Lung (tissue), 12 donors: ENCODE results near the gene UMPS. TPM values are rescaled to one million over a fixed set of nuclear protein-coding genes. Genes with fewer than 3 reads are reported as not detected.

ENCODE experiments used
- ATAC-seq: fragments of 200-7000 bp; cut with Tn5 transposase; one replicate; pipeline ENCODE4 v1.9.1; 2020; ENCODE audit warnings: moderate number of reproducible peaks; ENCODE audit not compliant: insufficient read depth, low FRiP score
- DNase-seq, 3 donors: peaks; one replicate each; pipeline ENCODE4 v3.0.0-alpha.2; 2013 to 2017
- H3K27ac ChIP-seq, 2 donors: one replicate each; pipeline ENCODE4 v1.5.1; 2013; ENCODE audit warnings: mild to moderate bottlenecking in 2 of 2, moderate library complexity in 2 of 2, control low read depth in 1 of 2, inconsistent platforms in 1 of 2, low read depth in 1 of 2, low read length in 1 of 2
- H3K27me3 ChIP-seq, 3 donors: one replicate each; pipeline ENCODE4 v1.5.1; 2013; ENCODE audit warnings: low read length in 2 of 3; ENCODE audit not compliant: control insufficient read depth in 3 of 3, insufficient read depth in 3 of 3
- H3K36me3 ChIP-seq, 4 donors: one replicate each; pipeline ENCODE4 v1.5.1; 2013; ENCODE audit warnings: low read length in 4 of 4, mild to moderate bottlenecking in 1 of 4, moderate library complexity in 1 of 4; ENCODE audit not compliant: control insufficient read depth in 4 of 4, insufficient read depth in 4 of 4
- H3K4me1 ChIP-seq, 5 donors: one replicate each; pipeline ENCODE4 v1.5.1; 2013; ENCODE audit warnings: low read length in 5 of 5, mild to moderate bottlenecking in 2 of 5, moderate library complexity in 1 of 5; ENCODE audit not compliant: control insufficient read depth in 5 of 5, insufficient read depth in 5 of 5
- H3K4me3 ChIP-seq: one replicate; pipeline ENCODE4 v1.5.1; 2013; ENCODE audit warnings: mild to moderate bottlenecking, control low read depth, moderate library complexity
- H3K9ac ChIP-seq, 2 donors: one replicate each; pipeline ENCODE4 v1.5.1; 2013; ENCODE audit warnings: low read length in 2 of 2, control low read depth in 1 of 2; ENCODE audit not compliant: insufficient read depth in 1 of 2
- H3K9me3 ChIP-seq, 4 donors: one replicate each; pipeline ENCODE4 v1.5.1; 2013; ENCODE audit warnings: low read length in 3 of 4, mild to moderate bottlenecking in 1 of 4, moderate library complexity in 1 of 4; ENCODE audit not compliant: control insufficient read depth in 4 of 4, insufficient read depth in 3 of 4
- CTCF ChIP-seq: IDR thresholded peaks from 2 replicates; pipeline ENCODE4 v1.5.1; 2012; ENCODE audit warnings: mild to moderate bottlenecking; ENCODE audit errors: control extremely low read depth, extremely low read depth
- WGBS, 2 donors: extraction: QIAGEN DNeasy Blood & Tissue Kit; methylation state at CpG; one replicate each; pipeline ENCODE4 v1.1.7; 2013; 5-methylcytosine and 5-hydroxymethylcytosine counted together
- polyA plus RNA-seq, 2 donors: library from polyadenylated mRNA; stranded (reverse); fragments of 200-250 nt; gene quantifications; one replicate each; pipeline ENCODE4 v1.2.1, GENCODE V29; 2013
- total RNA-seq, 2 donors: library from RNA; depleted of rRNA in 1 of 2; stranded (reverse); fragments of >200 nt in 1 of 2; gene quantifications; one replicate each; pipeline ENCODE4 v1.2.1, GENCODE V29; 2014 to 2021
- donor health status: control.
- donor health status: control.
- donor health status: Bipolar disorder and iron deficiency.
- donor health status: healthy.
- donor health status: DM: yes; HTN: yes; CAD: no.

Gene UMPS
- total and polyA plus RNA-seq, 4 donors, result 17.4 to 27.6 (median 20.4) TPM

- Histone ChIP-seq H3K27ac (no peak overlapping the region), H3K4me3 (no peak overlapping the region), H3K4me1 (peaks cover 0 to 6% (median 0%) of the 10 kb centered on the region in 5 donors), H3K36me3 (peaks cover 0 to 10% (median 3%) of the 10 kb centered on the region in 4 donors), H3K9ac (no peak overlapping the region), H3K9me3 (no peaks in the 10 kb centered on the region), H3K27me3 (no peaks in the 10 kb centered on the region)
- DNase-seq (peak in 1 of 3 donors; percentile 10), ATAC-seq (no peak)
- TF ChIP-seq CTCF, result no peak
- WGBS, 2 donors, result 76 to 83% methylated on average over 5 of the region's 5 CpGs
Observed at GRCh38 chr3:124694486-124694885, 35.8 kb upstream of the UMPS start.

- WGBS, 2 donors, result 97 to 98% methylated on average over 3 of the region's 3 CpGs
- Histone ChIP-seq H3K4me1 (peaks cover 0 to 6% (median 0%) of the 10 kb centered on the region in 5 donors), H3K27me3 (no peaks in the 10 kb centered on the region), H3K27ac (no peak overlapping the region), H3K4me3 (no peak overlapping the region), H3K9ac (no peak overlapping the region), H3K9me3 (no peaks in the 10 kb centered on the region), H3K36me3 (peaks cover 0 to 13% (median 3%) of the 10 kb centered on the region in 4 donors)
- no peak for DNase-seq
- TF ChIP-seq CTCF, result no peak
- ATAC-seq, result no peak
Observed at GRCh38 chr3:124695369-124695768, 34.9 kb upstream of the UMPS start.

- 93 to 98% methylated on average over 4 of the region's 4 CpGs for whole genome bisulfite sequencing, 2 donors
- Histone ChIP-seq H3K27me3 (no peaks in the 10 kb centered on the region), H3K4me1 (peaks cover 0 to 9% (median 0%) of the 10 kb centered on the region in 5 donors), H3K27ac (no peak overlapping the region), H3K9me3 (no peaks in the 10 kb centered on the region), H3K9ac (no peak overlapping the region), H3K4me3 (no peak overlapping the region), H3K36me3 (peaks cover 0 to 13% (median 3%) of the 10 kb centered on the region in 4 donors)
- ATAC-seq (no peak), DNase-seq (no peak)
- TF ChIP-seq CTCF, result no peak
Observed at GRCh38 chr3:124696006-124696405, 34.2 kb upstream of the UMPS start.

GRCh38 chr3:124697302-124697701 is 33.0 kb upstream of the UMPS start:
- DNase-seq, result no peak
- WGBS, 2 donors, result 89 to 93% methylated on average over 4 of the region's 4 CpGs
- Histone ChIP-seq H3K36me3 (peaks cover 0 to 13% (median 3%) of the 10 kb centered on the region in 4 donors), H3K9ac (no peak overlapping the region), H3K27ac (no peak overlapping the region), H3K27me3 (no peaks in the 10 kb centered on the region), H3K4me1 (peaks cover 0 to 2% (median 0%) of the 10 kb centered on the region in 5 donors), H3K9me3 (no peaks in the 10 kb centered on the region), H3K4me3 (no peak overlapping the region)
- TF ChIP-seq CTCF, result no peak
- no peak for ATAC-seq
